HUES64 (cell line): Measurements from ENCODE around the gene FUZ. TPM values are rescaled to one million over a fixed set of nuclear protein-coding genes. Genes with fewer than 3 reads are reported as not detected.
A peak's percentile ranks its signal among the peaks of the same experiment; 100 is the strongest.

Experiments
- H3K27ac ChIP-seq: 2 replicates; pipeline ENCODE4 v1.7.0; 2013; ENCODE audit warnings: low read depth, low read length, inconsistent platforms
- H3K27me3 ChIP-seq: 2 replicates; pipeline ENCODE4 v1.6.1; 2013; ENCODE audit warnings: mild to moderate bottlenecking, low read length; ENCODE audit not compliant: insufficient read depth
- H3K36me3 ChIP-seq: 2 replicates; pipeline ENCODE4 v1.6.1; 2013; ENCODE audit warnings: mild to moderate bottlenecking, low read length; ENCODE audit not compliant: insufficient read depth
- H3K4me1 ChIP-seq: 2 replicates; pipeline ENCODE4 v1.6.1; 2013; ENCODE audit warnings: mild to moderate bottlenecking, low read length, moderate library complexity; ENCODE audit not compliant: insufficient read depth
- H3K4me3 ChIP-seq: 2 replicates; pipeline ENCODE4 v1.5.1; 2013; ENCODE audit warnings: mild to moderate bottlenecking, low read length, moderate library complexity
- H3K9ac ChIP-seq: 2 replicates; pipeline ENCODE4 v1.6.1; 2013; ENCODE audit warnings: mild to moderate bottlenecking, low read depth, low read length
- H3K9me3 ChIP-seq: 2 replicates; pipeline ENCODE4 v1.6.1; 2013; ENCODE audit warnings: low read depth, low read length; ENCODE audit not compliant: insufficient read depth
- WGBS: fragments of 150-250, 120-280 bp; methylation state at CpG from one replicate; pipeline ENCODE4 v1.1.7; 2013; ENCODE audit warnings: missing lambda C conversion rate; 5-methylcytosine and 5-hydroxymethylcytosine counted together
- polyA plus RNA-seq, 2 experiments: library from polyadenylated mRNA; stranded (reverse); fragments of 50-300 nt; gene quantifications; one replicate each; pipeline ENCODE4 v1.2.3, GENCODE V29; 2013

FUZ gene, protein sequence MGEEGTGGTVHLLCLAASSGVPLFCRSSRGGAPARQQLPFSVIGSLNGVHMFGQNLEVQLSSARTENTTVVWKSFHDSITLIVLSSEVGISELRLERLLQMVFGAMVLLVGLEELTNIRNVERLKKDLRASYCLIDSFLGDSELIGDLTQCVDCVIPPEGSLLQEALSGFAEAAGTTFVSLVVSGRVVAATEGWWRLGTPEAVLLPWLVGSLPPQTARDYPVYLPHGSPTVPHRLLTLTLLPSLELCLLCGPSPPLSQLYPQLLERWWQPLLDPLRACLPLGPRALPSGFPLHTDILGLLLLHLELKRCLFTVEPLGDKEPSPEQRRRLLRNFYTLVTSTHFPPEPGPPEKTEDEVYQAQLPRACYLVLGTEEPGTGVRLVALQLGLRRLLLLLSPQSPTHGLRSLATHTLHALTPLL
- polyA plus RNA-seq (2013, experiment 1 of 2): 21.7 TPM
- 25.1 TPM for polyA plus RNA-seq (2013, experiment 2 of 2)

DNA sequence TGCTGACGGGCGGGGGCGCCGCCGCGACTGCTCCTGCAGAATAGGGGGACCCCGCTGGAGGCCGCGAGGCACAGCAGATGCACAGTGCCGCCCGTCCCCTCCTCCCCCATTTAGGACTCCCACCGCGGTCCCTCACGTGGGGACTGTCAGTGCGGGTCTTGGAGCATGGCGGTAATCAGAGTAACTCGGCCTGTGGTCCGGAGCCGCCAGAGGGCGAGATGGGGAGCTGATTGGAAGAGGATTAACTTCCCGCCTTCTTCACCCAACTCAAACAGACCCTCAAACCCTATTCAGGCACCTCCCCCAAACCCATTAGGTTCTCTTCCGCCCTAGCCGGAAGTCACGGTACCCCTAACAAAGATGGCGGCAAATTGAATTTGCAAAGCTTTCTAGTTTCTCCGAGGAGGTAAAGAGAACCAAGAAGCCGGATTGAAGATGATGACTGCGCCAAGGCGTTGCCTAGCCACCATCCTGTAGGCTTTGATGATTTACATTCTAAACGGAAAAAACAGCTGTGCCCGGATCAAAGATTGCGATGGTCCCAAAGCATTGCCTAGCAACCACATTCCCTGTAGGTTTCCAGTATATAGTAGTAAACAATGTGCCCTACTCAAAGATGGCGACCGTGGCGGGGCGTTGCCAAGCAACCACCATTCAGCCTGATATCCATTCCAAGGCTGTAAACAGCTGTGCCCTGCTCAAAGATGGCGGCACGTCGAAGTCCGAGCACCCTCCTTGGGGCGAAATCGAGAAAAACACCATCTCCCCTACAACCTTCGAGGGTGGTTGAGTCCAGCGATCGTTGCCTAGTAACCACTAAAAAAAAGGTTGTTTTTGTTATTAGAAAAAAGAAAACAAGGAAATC lies at the start of gene FUZ:
FUZ (minus strand) TSS at position 296 of the 865 bp plus-strand sequence; CDS start at position 110, 186 bp downstream.
- Histone ChIP-seq H3K36me3 (no peaks in the 10 kb centered on the region), H3K27ac (peak within 1 kb of the TSS; percentile 86), H3K4me3 (peak within 1 kb of the TSS; percentile 69), H3K9me3 (no peaks in the 10 kb centered on the region), H3K4me1 (peaks cover 11% of the 10 kb centered on the region), H3K27me3 (no peaks in the 10 kb centered on the region), H3K9ac (peak within 1 kb of the TSS; percentile 81)
- under 1% methylated on average over 43 of the region's 45 CpGs for WGBS

DNA sequence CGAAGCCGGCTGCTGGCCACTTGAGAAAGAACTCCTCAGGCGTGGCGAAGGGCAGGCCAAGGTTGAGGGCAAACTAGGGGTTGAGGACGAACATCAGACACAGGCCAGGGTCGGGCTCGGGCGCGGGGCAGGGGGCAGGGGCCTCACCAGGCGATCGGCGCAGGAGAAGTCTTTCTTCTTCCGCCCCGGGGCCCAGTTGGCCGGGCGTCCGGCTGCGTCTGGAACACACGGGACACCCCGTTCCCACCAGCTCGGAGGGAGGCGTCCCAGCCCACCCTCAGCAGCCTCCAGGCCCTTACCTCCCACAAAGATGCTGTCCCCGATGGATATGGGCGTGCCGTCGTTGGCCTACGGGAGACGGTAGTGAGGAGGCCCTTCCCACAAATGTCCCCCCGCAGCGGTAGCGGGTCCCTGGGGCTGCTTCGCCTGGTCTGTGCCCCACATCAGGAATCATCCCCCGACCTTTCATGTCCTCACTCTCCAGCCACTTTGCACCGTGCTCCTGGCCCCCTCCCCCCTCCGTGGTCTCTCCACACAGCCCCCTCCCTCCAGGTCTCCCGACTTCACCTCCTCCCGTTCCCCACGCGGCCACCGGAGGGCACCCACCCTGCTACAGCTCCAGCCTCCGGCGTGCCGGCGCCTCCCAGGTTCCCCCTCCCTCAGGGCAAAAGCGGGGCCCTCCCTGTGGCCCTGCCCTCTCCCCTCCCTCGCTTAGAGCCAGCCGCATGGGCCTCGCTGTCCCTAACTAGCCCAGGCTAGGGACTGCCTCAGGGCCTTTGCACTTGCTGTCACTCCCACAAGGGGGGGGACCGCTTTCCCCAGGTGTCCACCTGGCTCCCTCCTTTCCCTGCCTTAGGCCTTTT lies 49.5 kb upstream of the FUZ start:
- Histone ChIP-seq H3K4me1 (0 out of 2 replicates have a peak, but pooled peaks cover under 1% of the 10 kb centered on the region), H3K27me3 (no peaks in the 10 kb centered on the region), H3K36me3 (peaks cover 64% of the 10 kb centered on the region), H3K4me3 (no peak overlapping the region), H3K9ac (no peak overlapping the region), H3K9me3 (no peaks in the 10 kb centered on the region), H3K27ac (0 out of 2 replicates have a peak overlapping the region, but pooled peaks have one; percentile 29)
- WGBS: 79% methylated on average over 49 of the region's 49 CpGs

DNA sequence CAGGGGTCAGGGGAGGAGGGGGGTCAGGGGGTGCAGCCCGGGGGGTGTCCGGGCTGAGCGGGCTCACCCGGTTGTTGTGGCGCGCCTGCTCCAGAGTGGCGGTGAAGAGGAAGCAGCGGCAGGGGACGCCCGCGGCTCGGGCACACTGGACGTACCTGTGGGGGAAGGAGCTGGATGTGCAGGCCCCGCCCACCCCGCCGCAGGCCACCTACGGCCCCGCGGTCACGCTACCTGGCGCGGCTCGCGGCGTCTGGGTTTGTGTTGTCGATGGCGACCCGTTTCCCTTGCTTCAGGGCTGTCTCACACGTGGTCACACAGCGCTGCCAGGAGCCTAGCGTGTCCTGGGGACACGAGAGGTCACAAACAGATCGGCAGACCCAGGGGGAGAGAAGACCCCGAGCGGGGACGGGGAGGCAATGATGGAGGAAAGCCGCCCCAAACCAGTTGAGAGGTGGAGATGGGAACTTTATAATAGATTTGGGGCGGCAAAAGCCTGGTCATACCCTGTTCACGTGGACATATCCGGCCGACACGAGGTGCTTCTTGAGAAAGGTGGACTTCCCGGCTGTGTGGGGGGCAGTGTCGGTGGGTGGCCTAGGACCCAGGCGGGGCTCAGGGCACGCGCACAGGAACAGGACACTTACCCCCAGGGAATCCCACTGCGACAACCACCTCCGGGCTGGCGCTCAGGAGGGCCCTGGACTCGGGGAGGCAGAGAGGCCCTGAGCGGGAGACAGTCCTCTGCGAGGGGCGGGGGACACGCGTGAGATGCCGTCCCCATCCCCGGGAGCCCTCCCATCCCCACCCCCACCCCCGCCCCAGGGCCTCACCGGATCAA lies 48.7 kb upstream of the FUZ start:
- Histone ChIP-seq H3K27me3 (no peaks in the 10 kb centered on the region), H3K27ac (no peak overlapping the region; the same call in 1 of the 2 replicates), H3K4me1 (no peaks in the 10 kb centered on the region), H3K4me3 (no peak overlapping the region), H3K9ac (no peak overlapping the region), H3K9me3 (no peaks in the 10 kb centered on the region), H3K36me3 (peaks cover 72% of the 10 kb centered on the region)
- 91% methylated on average over 59 of the region's 60 CpGs for whole genome bisulfite sequencing

DNA sequence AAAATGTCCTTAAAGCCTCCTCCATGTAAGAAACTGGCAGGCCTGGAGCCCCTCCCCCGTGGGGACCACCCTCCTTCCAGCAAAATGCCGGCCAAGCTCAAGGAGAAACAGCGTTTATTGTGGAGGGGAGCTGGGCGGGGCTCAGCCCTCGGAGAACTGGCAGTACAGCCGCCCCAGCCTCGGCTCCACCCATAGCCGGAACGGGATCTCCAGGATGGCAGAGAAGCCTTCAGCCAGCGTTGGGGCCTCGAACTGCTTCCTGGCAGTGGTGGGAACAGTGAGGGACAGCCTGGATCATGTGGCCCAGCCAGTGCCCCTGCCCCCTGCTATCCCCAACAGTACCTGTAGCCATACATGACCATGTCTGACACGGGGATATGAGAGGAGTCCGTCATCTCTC lies 48.0 kb upstream of the FUZ start:
- no peak overlapping the region for H3K4me3 ChIP-seq
- no peaks in the 10 kb centered on the region for H3K9me3 ChIP-seq
- no peak overlapping the region for H3K9ac ChIP-seq
- peak overlapping the region; percentile 56; the same call in 1 of the 2 replicates for H3K27ac ChIP-seq
- 61% methylated on average over 13 of the region's 13 CpGs for WGBS
- no peaks in the 10 kb centered on the region for H3K27me3 ChIP-seq
- H3K4me1 ChIP-seq: no peaks in the 10 kb centered on the region
- peaks cover 76% of the 10 kb centered on the region for H3K36me3 ChIP-seq

GRCh38 chr19:49860336-49861102 lies 47.4 kb upstream of the FUZ start:
- WGBS: 90% methylated on average over 17 of the region's 17 CpGs
- no peaks in the 10 kb centered on the region for H3K4me1 ChIP-seq
- no peak overlapping the region for H3K9ac ChIP-seq

DNA sequence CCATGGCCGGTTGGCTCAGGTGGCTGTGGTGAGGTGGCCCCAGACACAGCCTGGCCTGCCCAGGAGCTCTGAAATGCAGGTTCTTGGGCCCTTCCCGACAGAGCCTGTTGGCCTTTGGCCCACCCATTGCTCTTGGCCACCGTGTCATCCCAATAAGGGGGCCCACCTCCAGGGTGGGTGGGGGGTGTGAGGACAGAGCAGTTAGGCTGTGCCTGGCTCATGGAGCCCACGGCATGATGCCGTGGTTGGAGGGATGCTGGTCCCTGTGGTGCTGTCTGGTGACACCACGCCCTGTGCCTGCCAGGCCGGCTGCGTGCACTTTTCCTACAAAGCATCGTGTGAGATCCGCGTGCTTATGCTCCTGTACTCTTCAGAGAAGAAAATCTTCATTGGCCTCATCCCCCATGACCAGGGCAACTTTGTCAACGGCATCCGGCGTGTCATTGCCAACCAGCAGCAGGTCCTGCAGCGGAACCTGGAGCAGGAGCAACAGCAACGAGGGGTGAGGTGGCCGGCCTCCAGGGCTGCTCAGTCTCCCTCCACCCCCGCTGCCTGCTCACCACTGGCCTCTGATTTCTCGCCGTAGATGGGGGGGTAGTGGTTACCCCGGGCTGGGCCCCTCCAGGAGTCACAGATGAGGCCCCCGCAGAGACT lies 46.7 kb upstream of the FUZ start:
- H3K36me3 ChIP-seq: peaks cover 86% of the 10 kb centered on the region
- WGBS: 94% methylated on average over 22 of the region's 22 CpGs
- H3K27ac ChIP-seq: no peak overlapping the region

More at GRCh38 chr19:49860336-49861102, 47.4 kb upstream of the FUZ start:
- Histone ChIP-seq H3K4me3 (no peak overlapping the region), H3K36me3 (peaks cover 82% of the 10 kb centered on the region), H3K9me3 (no peaks in the 10 kb centered on the region), H3K27me3 (no peaks in the 10 kb centered on the region), H3K27ac (peak overlapping the region; percentile 56; the same call in 1 of the 2 replicates)

DNA sequence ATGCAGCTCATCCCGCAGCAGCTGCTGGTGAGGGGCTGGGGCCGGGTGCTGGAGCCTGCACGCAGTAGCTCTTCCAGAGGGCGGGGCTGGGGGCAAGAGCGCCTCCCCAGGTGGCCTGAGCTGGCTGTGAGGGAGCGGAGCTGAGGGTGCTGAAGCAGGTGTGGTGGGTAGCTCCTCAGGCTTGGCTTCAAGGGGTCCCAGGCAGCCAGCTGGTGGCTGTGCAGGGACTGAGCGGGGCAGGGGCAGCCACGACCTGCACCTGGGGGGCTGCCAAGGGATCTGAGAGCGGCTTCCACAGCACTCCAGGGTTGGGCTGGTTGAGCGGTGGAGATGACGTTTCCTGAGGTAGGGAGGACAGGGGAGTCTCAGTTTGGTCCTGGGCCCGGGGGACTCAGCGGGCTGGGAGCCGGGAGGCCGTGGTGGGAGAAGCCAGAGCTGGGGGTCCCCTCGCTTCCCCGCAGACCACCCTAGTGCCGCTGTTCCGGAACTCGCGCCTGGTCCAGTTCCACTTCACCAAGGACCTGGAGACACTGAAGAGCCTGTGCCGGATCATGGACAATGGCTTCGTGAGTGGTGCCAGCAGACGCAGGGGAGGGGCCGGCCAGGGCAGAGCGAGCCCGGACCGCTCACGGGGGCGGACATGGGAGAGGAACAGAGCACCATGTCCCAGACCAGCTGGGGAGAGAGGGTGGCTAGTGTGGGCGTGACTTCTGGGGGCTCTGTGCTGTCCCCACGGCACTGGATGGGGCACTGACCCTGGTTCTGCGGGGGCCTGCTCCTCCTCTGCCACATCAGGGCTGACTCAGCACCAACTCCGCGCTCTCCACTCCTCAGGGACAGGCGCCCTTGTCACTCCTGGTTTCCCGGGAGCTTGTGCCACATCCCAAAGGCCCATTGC lies 45.2 kb upstream of the FUZ start:
- no peaks in the 10 kb centered on the region for H3K9me3 ChIP-seq
- WGBS: 94% methylated on average over 37 of the region's 37 CpGs
- H3K36me3 ChIP-seq: peaks cover 78% of the 10 kb centered on the region
- peak overlapping the region; percentile 30; the same call in 1 of the 2 replicates for H3K27ac ChIP-seq
- no peak overlapping the region for H3K9ac ChIP-seq
- no peaks in the 10 kb centered on the region for H3K27me3 ChIP-seq
- H3K4me1 ChIP-seq: 0 out of 2 replicates have a peak, but pooled peaks cover 3% of the 10 kb centered on the region
- H3K4me3 ChIP-seq: no peak overlapping the region

More for the DNA sequence above, 46.7 kb upstream of the FUZ start:
- H3K9ac ChIP-seq: no peak overlapping the region
- H3K9me3 ChIP-seq: no peaks in the 10 kb centered on the region
- no peaks in the 10 kb centered on the region for H3K4me1 ChIP-seq
- H3K4me3 ChIP-seq: no peak overlapping the region
- no peaks in the 10 kb centered on the region for H3K27me3 ChIP-seq

DNA sequence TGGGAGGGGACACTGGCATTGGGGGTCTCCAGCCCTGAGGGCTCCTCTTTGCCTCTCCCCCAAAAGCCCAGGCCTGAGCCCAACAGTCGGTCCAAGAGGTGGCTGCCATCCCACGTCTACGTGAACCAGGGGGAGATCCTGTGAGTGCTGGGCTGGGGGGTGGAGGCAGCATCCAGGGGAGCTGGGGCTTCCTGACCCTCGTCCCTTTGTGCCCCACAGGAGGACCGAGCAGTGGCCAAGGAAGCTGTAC lies 44.7 kb upstream of the FUZ start:
- Histone ChIP-seq H3K4me1 (peaks cover 7% of the 10 kb centered on the region), H3K27ac (no peak overlapping the region), H3K4me3 (no peak overlapping the region), H3K9me3 (no peaks in the 10 kb centered on the region), H3K36me3 (peaks cover 77% of the 10 kb centered on the region), H3K27me3 (no peaks in the 10 kb centered on the region), H3K9ac (no peak overlapping the region)
- WGBS: 90% methylated on average over 5 of the region's 5 CpGs
